Spleen (tissue), 7 donors: ENCODE data around the gene MYADM.
A peak's percentile ranks its signal among the peaks of the same experiment; 100 is the strongest.

ENCODE experiments used
- CTCF ChIP-seq, 11 experiments: fragments of 200-600 bp in 7 of 11; fragments of 450-650 bp in 4 of 11; sonication (generic) in 4 of 11; IDR thresholded peaks in 8 of 11; conservative IDR thresholded peaks in 3 of 11; 1 replicate in 7 of 11; 2 replicates in 4 of 11; pipeline versions ENCODE4 v1.4.0 to v1.8.0; 2016 to 2021; ENCODE audit warnings: antibody characterized with exemption in 11 of 11, inconsistent platforms in 4 of 11, mild to moderate bottlenecking in 1 of 11
- POLR2AphosphoS5 ChIP-seq, 3 donors: sonication (generic); formaldehyde crosslinking; IDR thresholded peaks; one replicate each; pipeline ENCODE4 v1.5.1; 2017; ENCODE audit warnings: antibody characterized with exemption in 3 of 3
- donor health status: DM: no; HTN: no; CAD: no; lungs with moderate emphysema.
- donor health status: DM: no; HTN: no; CAD: no.
- donor health status: DM: no; HTN: no; CAD: no.

GRCh38 chr19:53906211-53907192 is 38.8 kb downstream of the MYADM start:
- TF ChIP-seq CTCF (IDR thresholded peaks at IDR 0.05 in 8 of 11, conservative IDR thresholded peaks at IDR 0.05 in 3 of 11): peak; percentile 58 to 93 (median 84)
- no peak for TF ChIP-seq POLR2AphosphoS5 (IDR thresholded peaks at IDR 0.05)
